Loucy (cell line): ENCODE data around the gene ETS1.

ENCODE experiments used
- H2AFZ ChIP-seq: fragments of 200-600 bp; sonication (generic); 2 replicates; pipeline ENCODE4 v1.6.0; 2016; ENCODE audit warnings: antibody characterized with exemption, mild to moderate bottlenecking, low read length, moderate library complexity
- H3F3A ChIP-seq: fragments of 200-600 bp; 2 replicates; pipeline ENCODE4 v1.6.0; 2016; ENCODE audit warnings: antibody characterized with exemption, low read depth, mild to moderate bottlenecking
- H3K27me3 ChIP-seq: fragments of 200-600 bp; sonication (generic); 2 replicates; pipeline ENCODE4 v1.6.1; 2014; ENCODE audit warnings: low read length, mild to moderate bottlenecking; ENCODE audit not compliant: insufficient read depth, poor library complexity, severe bottlenecking
- H3K36me3 ChIP-seq: fragments of 200-600 bp; sonication (generic); 2 replicates; pipeline ENCODE4 v1.6.1; 2016; ENCODE audit warnings: low read length; ENCODE audit not compliant: insufficient read depth
- H3K4me1 ChIP-seq: fragments of 200-600 bp; sonication (generic); 2 replicates; pipeline ENCODE4 v1.5.1; 2014; ENCODE audit warnings: low read length, mild to moderate bottlenecking; ENCODE audit not compliant: insufficient read depth, poor library complexity, severe bottlenecking
- H3K4me2 ChIP-seq: fragments of 200-600 bp; sonication (generic); 2 replicates; pipeline ENCODE4 v1.6.0; 2014; ENCODE audit warnings: antibody characterized with exemption, low read length, low read depth, mild to moderate bottlenecking; ENCODE audit not compliant: poor library complexity, severe bottlenecking
- H3K4me3 ChIP-seq: fragments of 200-600 bp; sonication (generic); 2 replicates; pipeline ENCODE4 v1.5.1; 2014; ENCODE audit warnings: low read length, mild to moderate bottlenecking, mixed read lengths; ENCODE audit not compliant: poor library complexity, severe bottlenecking
- H3K79me2 ChIP-seq: fragments of 200-600 bp; sonication (generic); 2 replicates; pipeline ENCODE4 v1.6.1; 2014; ENCODE audit warnings: low read length; ENCODE audit not compliant: insufficient read depth
- H3K9ac ChIP-seq: fragments of 200-600 bp; sonication (generic); 2 replicates; pipeline ENCODE4 v1.6.0; 2014; ENCODE audit warnings: mild to moderate bottlenecking, low read depth, low read length, moderate library complexity; ENCODE audit not compliant: poor library complexity, severe bottlenecking
- H3K9me2 ChIP-seq: fragments of 200-600 bp; sonication (generic); replicated peaks from 2 replicates; pipeline ENCODE4 v1.6.1; 2016; ENCODE audit warnings: low read depth, low read length, mixed read lengths
- H3K9me3 ChIP-seq: fragments of 200-600 bp; sonication (generic); 2 replicates; pipeline ENCODE4 v1.6.1; 2014; ENCODE audit warnings: mild to moderate bottlenecking, antibody characterized with exemption, low read length, low read depth; ENCODE audit not compliant: insufficient read depth
- H4K20me1 ChIP-seq: fragments of 200-600 bp; sonication (generic); 2 replicates; pipeline ENCODE4 v1.6.0; 2014; ENCODE audit warnings: antibody characterized with exemption, low read length, mild to moderate bottlenecking; ENCODE audit not compliant: insufficient read depth, poor library complexity, severe bottlenecking
- CTCF ChIP-seq: fragments of 200-600 bp; sonication (generic); conservative IDR thresholded peaks from 2 replicates; pipeline ENCODE4 v1.5.1; 2014; ENCODE audit warnings: mild to moderate bottlenecking, antibody characterized with exemption, low read length
- EZH2phosphoT487 ChIP-seq: fragments of 200-600 bp; IDR thresholded peaks from 2 replicates; pipeline ENCODE4 v1.6.1; 2018; ENCODE audit warnings: antibody characterized with exemption, mild to moderate bottlenecking, moderate library complexity, borderline replicate concordance

Gene ETS1

GRCh38 chr11:128417607-128418324, 169.6 kb downstream of the ETS1 start:
- no peaks in the 10 kb centered on the region for H4K20me1 ChIP-seq
- H3K9ac ChIP-seq: no peak overlapping the region
- H3K27me3 ChIP-seq: no peaks in the 10 kb centered on the region
- H3K36me3 ChIP-seq: no peaks in the 10 kb centered on the region
- no peaks in the 10 kb centered on the region for H3K9me2 ChIP-seq
- no peaks in the 10 kb centered on the region for H3K79me2 ChIP-seq
- no peak overlapping the region for H3K4me3 ChIP-seq
- no peak overlapping the region for H3K4me2 ChIP-seq
- no peaks in the 10 kb centered on the region for H3K9me3 ChIP-seq
- TF ChIP-seq EZH2phosphoT487: no peak
- no peak for TF ChIP-seq CTCF
- peaks cover 45% of the 10 kb centered on the region for H3K4me1 ChIP-seq
- no peaks in the 10 kb centered on the region for H3F3A ChIP-seq
- H2AFZ ChIP-seq: no peak overlapping the region

GRCh38 chr11:128416976-128417375, 170.4 kb downstream of the ETS1 start:
- Histone ChIP-seq H2AFZ (no peak overlapping the region), H3K9ac (no peak overlapping the region)
- no peak for TF ChIP-seq EZH2phosphoT487

GRCh38 chr11:128415539-128415938, 171.8 kb downstream of the ETS1 start:
- H3K79me2 ChIP-seq: no peaks in the 10 kb centered on the region
- H2AFZ ChIP-seq: no peak overlapping the region
- H3K9me3 ChIP-seq: no peaks in the 10 kb centered on the region
- H3K9ac ChIP-seq: no peak overlapping the region
- H3K4me2 ChIP-seq: no peak overlapping the region
- TF ChIP-seq EZH2phosphoT487: no peak
- TF ChIP-seq CTCF: no peak
- H3K4me1 ChIP-seq: peaks cover 43% of the 10 kb centered on the region
- no peaks in the 10 kb centered on the region for H3K9me2 ChIP-seq
- H4K20me1 ChIP-seq: no peaks in the 10 kb centered on the region
- no peaks in the 10 kb centered on the region for H3K36me3 ChIP-seq
- no peaks in the 10 kb centered on the region for H3F3A ChIP-seq
- no peak overlapping the region for H3K4me3 ChIP-seq
- H3K27me3 ChIP-seq: no peaks in the 10 kb centered on the region

More at GRCh38 chr11:128416976-128417375, 170.4 kb downstream of the ETS1 start:
- no peaks in the 10 kb centered on the region for H3K9me3 ChIP-seq
- no peaks in the 10 kb centered on the region for H3K27me3 ChIP-seq
- no peaks in the 10 kb centered on the region for H3F3A ChIP-seq
- no peak overlapping the region for H3K4me2 ChIP-seq
- peaks cover 48% of the 10 kb centered on the region for H3K4me1 ChIP-seq
- H3K4me3 ChIP-seq: no peak overlapping the region
- no peaks in the 10 kb centered on the region for H3K36me3 ChIP-seq
- no peaks in the 10 kb centered on the region for H3K79me2 ChIP-seq
- no peaks in the 10 kb centered on the region for H3K9me2 ChIP-seq
- H4K20me1 ChIP-seq: no peaks in the 10 kb centered on the region
